Epithelial cell of esophagus (primary cell): ENCODE measurements around the gene RHOBTB3.
"Not testable (repeated sequence)": the region's sequence is repeated elsewhere in the genome, so short reads cannot be mapped to it uniquely, and the experiment has no call there.

Experiments
- DNase-seq: peaks from one replicate; pipeline ENCODE4 v3.0.0; 2010; ENCODE audit warnings: low read depth
- H3K4me3 ChIP-seq: 2 replicates; pipeline ENCODE4 v1.5.1; 2011; ENCODE audit warnings: mild to moderate bottlenecking, low read length, control low read depth
- TF ChIP-seq, protein P1 (sequence below): IDR thresholded peaks from 2 replicates; pipeline ENCODE4 v1.5.1; 2011; ENCODE audit warnings: low read depth, mild to moderate bottlenecking, low read length, control low read depth, inconsistent platforms; ENCODE audit not compliant: insufficient read depth; ENCODE audit errors: missing control alignments

RHOBTB3 gene

GRCh38 chr5:95830226-95830625 lies 99.1 kb downstream of the RHOBTB3 start:
- no peak for DNase-seq
- TF ChIP-seq, protein P1, sequence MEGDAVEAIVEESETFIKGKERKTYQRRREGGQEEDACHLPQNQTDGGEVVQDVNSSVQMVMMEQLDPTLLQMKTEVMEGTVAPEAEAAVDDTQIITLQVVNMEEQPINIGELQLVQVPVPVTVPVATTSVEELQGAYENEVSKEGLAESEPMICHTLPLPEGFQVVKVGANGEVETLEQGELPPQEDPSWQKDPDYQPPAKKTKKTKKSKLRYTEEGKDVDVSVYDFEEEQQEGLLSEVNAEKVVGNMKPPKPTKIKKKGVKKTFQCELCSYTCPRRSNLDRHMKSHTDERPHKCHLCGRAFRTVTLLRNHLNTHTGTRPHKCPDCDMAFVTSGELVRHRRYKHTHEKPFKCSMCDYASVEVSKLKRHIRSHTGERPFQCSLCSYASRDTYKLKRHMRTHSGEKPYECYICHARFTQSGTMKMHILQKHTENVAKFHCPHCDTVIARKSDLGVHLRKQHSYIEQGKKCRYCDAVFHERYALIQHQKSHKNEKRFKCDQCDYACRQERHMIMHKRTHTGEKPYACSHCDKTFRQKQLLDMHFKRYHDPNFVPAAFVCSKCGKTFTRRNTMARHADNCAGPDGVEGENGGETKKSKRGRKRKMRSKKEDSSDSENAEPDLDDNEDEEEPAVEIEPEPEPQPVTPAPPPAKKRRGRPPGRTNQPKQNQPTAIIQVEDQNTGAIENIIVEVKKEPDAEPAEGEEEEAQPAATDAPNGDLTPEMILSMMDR, result no peak
- no peak overlapping the region for H3K4me3 ChIP-seq

- TF ChIP-seq, protein P1, result no peak
- DNase-seq, result peak; percentile 84
- no peak overlapping the region for H3K4me3 ChIP-seq
Observed at GRCh38 chr5:95832664-95833063, 101.5 kb downstream of the RHOBTB3 start.

DNA sequence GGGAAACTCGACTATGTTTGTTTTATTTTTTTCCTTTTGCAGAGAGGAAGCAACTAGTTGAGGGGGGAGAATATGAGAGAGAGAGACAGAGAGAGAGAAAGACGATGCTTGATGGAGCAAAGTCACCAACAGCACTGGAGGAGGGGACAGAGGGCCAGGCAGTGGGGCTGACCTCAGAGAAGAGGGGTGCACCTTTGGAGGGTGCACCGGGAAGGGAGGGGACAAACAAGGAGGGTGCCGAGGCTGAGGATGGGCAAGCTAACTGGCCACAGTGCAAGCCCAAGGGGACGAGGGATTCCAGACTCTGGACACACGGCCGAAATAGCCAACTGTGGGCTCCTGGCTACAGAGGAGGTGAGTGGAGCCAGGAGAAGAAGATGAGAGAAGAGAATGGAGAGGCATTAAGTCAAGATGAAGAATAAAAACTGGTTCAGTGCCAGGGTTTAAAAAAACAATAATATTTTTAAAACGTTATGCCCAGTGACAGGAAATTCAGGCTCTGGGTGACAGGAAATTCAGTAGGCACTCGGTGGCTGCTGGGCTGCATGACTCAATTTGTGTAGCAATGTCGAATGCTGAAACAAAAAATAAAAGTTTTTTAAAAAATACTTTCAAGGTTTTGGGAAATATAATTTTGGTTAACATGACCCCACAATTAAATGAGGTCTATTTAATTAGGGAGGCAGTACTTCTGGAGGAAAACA lies 104.7 kb downstream of the RHOBTB3 start:
- TF ChIP-seq, protein P1, result no peak
- H3K4me3 ChIP-seq, result no peak overlapping the region
- DNase-seq, result no peak

GRCh38 chr5:95836544-95836943 lies 105.4 kb downstream of the RHOBTB3 start:
- no peak overlapping the region for H3K4me3 ChIP-seq
- TF ChIP-seq, protein P1, result no peak
- no peak for DNase-seq

- DNase-seq, H3K4me3 ChIP-seq: not testable (repeated sequence)
Observed at GRCh38 chr5:95836971-95837370, 105.8 kb downstream of the RHOBTB3 start.

GRCh38 chr5:95837492-95837891 lies 106.4 kb downstream of the RHOBTB3 start:
- TF ChIP-seq, protein P1, result no peak

DNA sequence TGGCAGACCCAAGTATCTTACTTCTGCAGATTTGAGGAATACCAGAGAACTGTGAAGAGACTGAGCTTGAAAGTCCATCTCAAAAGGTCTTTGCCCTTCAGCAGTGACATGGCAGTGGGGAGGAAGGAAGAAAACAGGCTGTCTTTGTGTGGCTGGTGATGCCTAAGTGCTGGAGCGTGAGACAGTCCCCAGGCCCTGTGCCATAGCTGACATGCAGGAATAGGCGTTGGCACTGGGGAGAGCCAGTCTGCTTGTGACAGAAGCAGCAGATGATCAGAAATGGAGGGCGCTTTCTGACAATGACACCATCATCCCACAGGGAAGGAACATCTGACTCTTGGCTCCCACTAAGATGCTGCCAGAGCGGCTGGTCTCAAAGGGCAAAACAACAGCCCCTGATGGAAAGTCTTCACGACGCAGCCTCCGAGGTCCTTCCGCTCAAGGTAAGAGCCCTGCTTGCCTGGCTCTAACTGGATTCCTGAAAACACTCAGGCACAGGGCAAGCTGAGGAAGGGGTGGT lies 106.9 kb downstream of the RHOBTB3 start:
- TF ChIP-seq, protein P1, result no peak
- no peak for DNase-seq
- H3K4me3 ChIP-seq, result no peak overlapping the region

More at GRCh38 chr5:95837492-95837891, 106.4 kb downstream of the RHOBTB3 start:
- no peak for DNase-seq
- no peak overlapping the region for H3K4me3 ChIP-seq
